GM23338 (cell line): Measurements from ENCODE around the gene NFS1. TPM values are rescaled to one million over a fixed set of nuclear protein-coding genes. Genes with fewer than 3 reads are reported as not detected.

Experiments
- ATAC-seq: fragments of 200-7000 bp; cut with Tn5 transposase; 3 replicates; pipeline ENCODE4 v1.9.1; 2020
- DNase-seq: peaks from one replicate; pipeline ENCODE4 v3.0.0-alpha.2; 2015; ENCODE audit warnings: low spot score
- H2AFZ ChIP-seq: fragments of 200-600 bp; sonication (generic); 2 replicates; pipeline ENCODE4 v1.8.0; 2016; ENCODE audit warnings: antibody characterized with exemption, mild to moderate bottlenecking, moderate library complexity
- H3F3A ChIP-seq: fragments of 200-600 bp; sonication (generic); replicated peaks from 2 replicates; pipeline ENCODE4 v1.8.0; 2017; ENCODE audit warnings: antibody characterized with exemption, mixed run types, low read depth
- H3K27ac ChIP-seq: fragments of 200-600 bp; sonication (generic); 2 replicates; pipeline ENCODE4 v1.6.1; 2016; ENCODE audit warnings: low read depth
- H3K27me3 ChIP-seq: fragments of 200-600 bp; sonication (generic); 2 replicates; pipeline ENCODE4 v1.8.0; 2016; ENCODE audit warnings: mild to moderate bottlenecking, mixed run types, moderate library complexity; ENCODE audit not compliant: insufficient read depth
- H3K36me3 ChIP-seq: fragments of 200-600 bp; sonication (generic); 2 replicates; pipeline ENCODE4 v1.8.0; 2016; ENCODE audit warnings: mild to moderate bottlenecking; ENCODE audit not compliant: insufficient read depth
- H3K4me1 ChIP-seq: fragments of 200-600 bp; sonication (generic); 2 replicates; pipeline ENCODE4 v1.8.0; 2016; ENCODE audit warnings: mild to moderate bottlenecking, moderate library complexity; ENCODE audit not compliant: insufficient read depth
- H3K4me2 ChIP-seq: fragments of 200-600 bp; sonication (generic); 2 replicates; pipeline ENCODE4 v1.7.1; 2017; ENCODE audit warnings: mixed run types
- H3K4me3 ChIP-seq: fragments of 200-600 bp; sonication (generic); 2 replicates; pipeline ENCODE4 v1.6.1; 2016; ENCODE audit warnings: mixed run types
- H3K79me2 ChIP-seq: fragments of 200-600 bp; sonication (generic); replicated peaks from 2 replicates; pipeline ENCODE4 v1.8.0; 2017; ENCODE audit warnings: mild to moderate bottlenecking; ENCODE audit not compliant: insufficient read depth
- H3K9me2 ChIP-seq: fragments of 200-600 bp; sonication (generic); 2 replicates; pipeline ENCODE4 v1.8.0; 2017; ENCODE audit not compliant: insufficient read depth
- H4K20me1 ChIP-seq: fragments of 200-600 bp; sonication (generic); replicated peaks from 2 replicates; pipeline ENCODE4 v1.8.0; 2017; ENCODE audit warnings: mild to moderate bottlenecking; ENCODE audit not compliant: insufficient read depth
- H3K27ac Mint-ChIP-seq: 2 replicates; pipeline ENCODE4 v1.8.0; 2020; ENCODE audit warnings: inconsistent platforms, mild to moderate bottlenecking, moderate library complexity, mixed read lengths
- H3K27me3 Mint-ChIP-seq: 3 replicates; pipeline ENCODE4 v1.8.0; 2022; ENCODE audit warnings: low read depth, mild to moderate bottlenecking, moderate library complexity, mixed read lengths, inconsistent platforms; ENCODE audit not compliant: insufficient read depth, poor library complexity
- H3K36me3 Mint-ChIP-seq: 3 replicates; pipeline ENCODE4 v1.8.0; 2021; ENCODE audit warnings: low read depth, mild to moderate bottlenecking, inconsistent platforms, moderate library complexity, mixed read lengths
- H3K4me1 Mint-ChIP-seq: 3 replicates; pipeline ENCODE4 v1.8.0; 2020; ENCODE audit warnings: mild to moderate bottlenecking, inconsistent platforms, mixed read lengths
- H3K4me3 Mint-ChIP-seq: 3 replicates; pipeline ENCODE4 v1.8.0; 2021; ENCODE audit warnings: moderate library complexity, mild to moderate bottlenecking, inconsistent platforms, mixed read lengths
- H3K9me3 Mint-ChIP-seq: 3 replicates; pipeline ENCODE4 v1.8.0; 2020; ENCODE audit warnings: moderate library complexity, mild to moderate bottlenecking, inconsistent platforms, mixed read lengths
- CREB1 ChIP-seq: fragments of 250-450 bp; sonication (Bioruptor Pico); IDR thresholded peaks from 2 replicates; pipeline ENCODE4 v1.5.0; 2020; ENCODE audit warnings: low read depth, mild to moderate bottlenecking, moderate library complexity
- ETS1 ChIP-seq: IDR thresholded peaks from 2 replicates; pipeline ENCODE4 v1.6.1; 2016; ENCODE audit warnings: antibody characterized with exemption
- EZH2phosphoT487 ChIP-seq: fragments of 200-600 bp; sonication (generic); IDR thresholded peaks from one replicate; pipeline ENCODE4 v1.8.1; 2018; ENCODE audit warnings: antibody characterized with exemption; ENCODE audit not compliant: unreplicated experiment
- JUNB ChIP-seq: IDR thresholded peaks from one replicate; pipeline ENCODE4 v1.6.1; 2016; ENCODE audit warnings: antibody characterized with exemption; ENCODE audit not compliant: unreplicated experiment
- NANOG ChIP-seq: IDR thresholded peaks from 2 replicates; pipeline ENCODE4 v1.6.1; 2016; ENCODE audit warnings: antibody characterized with exemption, borderline replicate concordance
- REST ChIP-seq: IDR thresholded peaks from one replicate; pipeline ENCODE4 v1.6.1; 2018; ENCODE audit warnings: antibody characterized with exemption; ENCODE audit not compliant: unreplicated experiment
- STAT1 ChIP-seq: IDR thresholded peaks from one replicate; pipeline ENCODE4 v1.6.1; 2016; ENCODE audit warnings: antibody characterized with exemption; ENCODE audit not compliant: unreplicated experiment
- ZNF114 ChIP-seq: fragments of 250-450 bp; sonication (Bioruptor Pico); IDR thresholded peaks from 2 replicates; pipeline ENCODE4 v1.5.0; 2020; ENCODE audit warnings: mild to moderate bottlenecking, moderate library complexity
- ZNF331 ChIP-seq: fragments of 250-450 bp; sonication (Bioruptor Pico); IDR thresholded peaks from 2 replicates; pipeline ENCODE4 v1.5.0; 2020; ENCODE audit warnings: low read depth, mild to moderate bottlenecking, moderate library complexity
- polyA plus RNA-seq: library from polyadenylated mRNA; unstranded; fragments of >200 nt; fragmentation: Nextera tagmentation; extraction: Ambion mirVana; gene quantifications from 2 replicates; pipeline ENCODE4 v1.2.1, GENCODE V29; 2016
- total RNA-seq: library from RNA; depleted of rRNA; stranded (reverse); fragments of >200 nt; shearing (Covaris generic); gene quantifications from 2 replicates; pipeline ENCODE4 v1.2.3, GENCODE V29; 2014
- TF ChIP-seq, protein P1 (sequence below), 2 experiments: fragments of 200-600 bp in 1 of 2; sonication (generic) in 1 of 2; conservative IDR thresholded peaks; 2 replicates each; pipeline versions ENCODE4 v1.5.1 to v1.6.1; 2016 to 2017; ENCODE audit warnings: antibody characterized with exemption in 2 of 2, low read depth in 2 of 2, mild to moderate bottlenecking in 2 of 2, moderate library complexity in 1 of 2

NFS1 gene
- total and polyA plus RNA-seq, 2 experiments from 2014 or later, result 22.8 to 35.7 TPM

- Mint-ChIP-seq H3K4me3 (no peak overlapping the region), H3K4me1 (peaks cover 3% of the 10 kb centered on the region; the same call in 1 of the 3 replicates), H3K27me3 (peaks cover 6% of the 10 kb centered on the region), H3K9me3 (no peaks in the 10 kb centered on the region), H3K36me3 (peaks cover 26% of the 10 kb centered on the region), H3K27ac (no peak overlapping the region)
- H3K79me2 ChIP-seq, result peaks cover under 1% of the 10 kb centered on the region
- H4K20me1 ChIP-seq, result no peaks in the 10 kb centered on the region
- H3K36me3 ChIP-seq, result peaks cover 9% of the 10 kb centered on the region; the same call in 1 of the 2 replicates
- no peak overlapping the region for H3K27ac ChIP-seq
- no peaks in the 10 kb centered on the region for H3F3A ChIP-seq
- H2AFZ ChIP-seq, result no peak overlapping the region
- TF ChIP-seq ZNF114 (no peak), NANOG (no peak), STAT1 (no peak), ZNF331 (CRISPR knock-in tag) (no peak), REST (no peak), ETS1 (no peak), JUNB (no peak), EZH2phosphoT487 (no peak), CREB1 (CRISPR knock-in tag) (no peak)
- TF ChIP-seq, protein P1, sequence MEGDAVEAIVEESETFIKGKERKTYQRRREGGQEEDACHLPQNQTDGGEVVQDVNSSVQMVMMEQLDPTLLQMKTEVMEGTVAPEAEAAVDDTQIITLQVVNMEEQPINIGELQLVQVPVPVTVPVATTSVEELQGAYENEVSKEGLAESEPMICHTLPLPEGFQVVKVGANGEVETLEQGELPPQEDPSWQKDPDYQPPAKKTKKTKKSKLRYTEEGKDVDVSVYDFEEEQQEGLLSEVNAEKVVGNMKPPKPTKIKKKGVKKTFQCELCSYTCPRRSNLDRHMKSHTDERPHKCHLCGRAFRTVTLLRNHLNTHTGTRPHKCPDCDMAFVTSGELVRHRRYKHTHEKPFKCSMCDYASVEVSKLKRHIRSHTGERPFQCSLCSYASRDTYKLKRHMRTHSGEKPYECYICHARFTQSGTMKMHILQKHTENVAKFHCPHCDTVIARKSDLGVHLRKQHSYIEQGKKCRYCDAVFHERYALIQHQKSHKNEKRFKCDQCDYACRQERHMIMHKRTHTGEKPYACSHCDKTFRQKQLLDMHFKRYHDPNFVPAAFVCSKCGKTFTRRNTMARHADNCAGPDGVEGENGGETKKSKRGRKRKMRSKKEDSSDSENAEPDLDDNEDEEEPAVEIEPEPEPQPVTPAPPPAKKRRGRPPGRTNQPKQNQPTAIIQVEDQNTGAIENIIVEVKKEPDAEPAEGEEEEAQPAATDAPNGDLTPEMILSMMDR (conservative IDR thresholded peaks at IDR 0.05; ENCODE audit: low read depth in 2 of 2), result no peak
- H3K4me1 ChIP-seq, result no peaks in the 10 kb centered on the region
- DNase-seq (no peak), ATAC-seq (no peak)
- H3K4me3 ChIP-seq, result no peak overlapping the region
- H3K27me3 ChIP-seq, result no peaks in the 10 kb centered on the region
- H3K4me2 ChIP-seq, result no peak overlapping the region
- no peaks in the 10 kb centered on the region for H3K9me2 ChIP-seq
These were observed 29.5 kb downstream of the NFS1 start for GRCh38 chr20:35669681-35670080.
